HG02981 (cell line): ENCODE results near the gene EIF2AK3.
"Not testable (repeated sequence)": the region's sequence is repeated elsewhere in the genome, so short reads cannot be mapped to it uniquely, and the experiment has no call there.

Experiments used
- ATAC-seq: cut with Tn5 transposase; IDR thresholded peaks from one replicate; pipeline ENCODE4 v1.9.1; 2021; ENCODE audit warnings: mild to moderate bottlenecking, moderate library complexity; ENCODE audit not compliant: unreplicated experiment

Gene EIF2AK3

DNA sequence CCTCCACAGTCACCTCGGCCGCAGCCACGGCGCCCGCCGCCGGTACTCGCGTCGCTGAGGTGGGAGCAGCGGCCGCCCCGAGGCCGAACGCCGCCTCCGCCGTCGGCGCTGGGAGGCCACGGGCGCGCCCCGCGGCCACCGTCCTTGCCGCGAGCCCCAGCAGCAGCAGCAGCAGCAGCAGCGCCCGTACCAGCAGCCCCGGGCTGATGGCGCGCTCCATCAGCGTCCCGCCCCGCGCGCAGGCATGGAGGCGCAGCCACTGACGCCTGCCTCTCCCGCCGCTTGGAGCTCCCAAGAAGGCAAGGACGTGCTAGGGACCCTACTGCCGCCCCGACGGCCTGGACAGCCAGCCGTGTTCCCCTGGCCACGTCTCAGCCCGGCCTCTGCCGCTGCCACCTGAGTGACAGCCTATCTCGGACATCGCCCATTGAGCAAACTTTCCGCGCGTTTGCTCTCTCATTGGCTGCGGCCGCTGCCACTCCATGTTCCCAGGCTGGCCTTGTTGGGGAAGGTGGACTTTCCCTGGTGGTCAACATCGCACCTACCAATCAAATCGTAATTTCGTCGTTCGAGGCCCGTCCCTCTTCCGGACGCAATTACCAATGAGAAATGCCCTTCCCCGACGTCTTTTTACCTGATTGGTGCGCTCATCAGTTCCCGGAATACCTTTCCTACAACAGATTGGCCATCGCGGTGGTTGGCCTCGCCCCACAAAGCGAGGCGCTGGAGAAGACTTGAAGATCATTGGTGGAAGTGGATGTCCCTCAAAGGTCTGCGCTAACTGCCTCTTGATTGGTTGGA lies at the start of gene EIF2AK3:
Gene EIF2AK3, minus strand, starts transcription at position 410 of the 801 bp plus-strand sequence. Its CDS starts 190 bp downstream, at position 220.
- peak; percentile 84 for ATAC-seq

DNA sequence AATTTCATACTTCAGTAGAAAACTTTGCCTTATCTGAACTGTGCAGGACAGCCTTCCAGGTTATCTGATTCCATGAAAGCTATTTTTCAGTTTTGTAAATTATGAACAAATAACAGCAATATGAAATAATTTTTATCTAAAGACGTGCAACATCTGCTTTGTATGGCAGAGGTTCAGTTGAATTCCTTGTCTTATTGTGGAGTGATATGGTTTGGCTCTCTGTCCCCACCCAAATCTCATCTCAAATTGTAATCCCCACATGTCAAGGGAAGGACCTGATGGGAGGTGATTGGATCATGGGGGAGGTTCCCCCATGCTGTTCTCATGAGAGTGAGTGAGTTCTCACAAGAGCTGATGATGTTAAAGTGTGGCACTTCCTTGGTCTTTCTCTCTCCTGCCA lies 46.1 kb upstream of the EIF2AK3 start:
- ATAC-seq: no peak

DNA sequence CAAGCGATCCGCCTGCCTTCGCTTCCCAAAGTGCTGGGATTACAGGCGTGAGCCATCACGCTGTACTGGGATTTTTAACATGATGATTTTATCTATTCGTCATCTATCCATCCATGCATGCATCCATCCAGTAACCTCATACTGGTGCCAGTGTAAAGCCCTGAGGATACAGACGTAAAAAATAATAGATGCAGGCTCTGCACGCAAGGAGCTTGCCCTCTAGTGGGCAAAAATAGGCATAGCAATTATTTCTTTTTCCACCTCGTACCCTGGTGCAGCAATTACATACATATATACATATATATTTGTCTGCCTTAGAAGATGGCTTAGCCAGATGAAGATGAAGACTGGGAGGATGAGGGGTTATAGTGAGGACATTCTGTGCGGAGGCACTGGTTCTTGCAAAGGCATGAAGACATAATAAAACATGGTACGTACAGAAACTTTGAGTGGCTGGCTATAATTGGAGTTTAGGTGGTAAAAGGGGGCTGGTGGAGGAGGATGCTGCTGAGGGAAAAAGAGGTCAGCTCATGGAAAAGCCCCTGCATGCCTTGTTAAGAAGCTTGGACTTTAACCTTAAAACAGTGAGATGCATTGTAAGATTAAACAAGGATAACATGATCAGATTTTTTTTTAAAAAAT lies 44.6 kb upstream of the EIF2AK3 start:
- ATAC-seq: no peak

DNA sequence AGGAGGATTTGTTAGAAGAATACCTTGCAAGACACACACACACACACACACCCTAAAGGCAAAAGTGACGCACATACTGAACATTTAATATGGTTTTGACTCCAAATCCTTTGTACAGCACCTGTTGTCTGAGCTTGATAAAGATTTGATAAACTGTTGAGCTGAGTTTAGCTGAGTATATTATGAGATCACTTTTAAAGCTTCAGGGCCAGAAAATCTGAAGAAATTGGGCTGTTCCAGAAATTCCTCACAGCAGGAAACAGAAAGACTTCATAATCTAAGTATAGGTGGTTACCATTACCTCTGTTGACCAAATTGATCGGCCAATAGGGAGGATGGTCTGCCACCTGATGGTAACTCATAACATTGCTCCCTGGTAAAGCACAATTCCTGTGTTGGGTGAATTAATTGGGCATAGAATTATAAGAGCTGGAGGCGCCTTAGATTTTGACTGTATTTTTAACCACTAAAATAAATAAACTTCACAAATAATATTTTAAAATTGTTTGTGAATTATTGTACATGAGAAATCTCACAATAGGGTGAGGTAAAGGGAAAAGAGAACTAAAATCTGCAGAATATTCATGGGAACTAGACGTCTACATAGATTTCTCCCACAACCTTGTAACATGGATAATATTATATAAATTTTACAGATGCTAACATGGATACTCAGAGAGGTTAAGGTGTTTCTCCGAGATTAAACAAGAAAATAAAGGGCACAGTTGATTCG lies 42.4 kb upstream of the EIF2AK3 start:
- ATAC-seq: peak; percentile 83

DNA sequence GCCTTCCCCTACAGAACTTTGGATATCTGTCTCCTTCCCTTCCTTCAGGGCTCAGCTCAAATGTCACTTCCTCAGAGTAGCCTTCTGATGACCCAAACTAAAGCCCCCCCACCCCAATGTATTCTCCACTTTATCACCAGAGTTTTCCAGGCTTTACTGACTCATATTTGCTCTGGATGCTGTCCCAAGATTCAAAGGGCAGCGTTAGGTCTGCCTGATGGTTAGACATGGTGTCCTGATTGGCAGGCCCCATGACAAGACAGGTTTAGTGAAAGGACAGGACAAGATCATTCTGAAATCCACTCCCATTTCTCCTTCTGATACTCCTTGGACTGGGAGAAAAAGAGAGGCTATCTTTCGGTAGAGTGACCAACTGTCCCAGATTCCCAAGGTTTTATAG lies 41.6 kb upstream of the EIF2AK3 start:
- ATAC-seq: no peak

DNA sequence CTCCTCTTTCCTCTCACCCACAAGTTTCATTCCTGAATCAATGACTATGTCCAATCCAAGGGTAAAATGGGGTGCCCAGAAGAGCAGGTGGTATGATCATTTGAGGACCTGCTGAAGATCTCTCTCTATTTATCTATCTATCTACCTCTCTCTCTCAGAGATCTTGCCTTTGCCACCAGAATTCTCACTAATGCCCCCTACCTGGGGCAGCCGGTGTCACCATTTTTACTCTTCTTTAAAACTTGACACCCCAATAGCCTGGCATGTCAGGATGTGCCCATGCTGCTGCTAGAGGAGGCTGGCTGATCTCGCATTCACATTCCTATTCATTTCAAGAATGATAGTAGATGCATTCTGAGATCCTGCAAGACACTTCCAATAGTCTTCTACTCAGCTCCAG lies 40.0 kb upstream of the EIF2AK3 start:
- ATAC-seq: no peak

DNA sequence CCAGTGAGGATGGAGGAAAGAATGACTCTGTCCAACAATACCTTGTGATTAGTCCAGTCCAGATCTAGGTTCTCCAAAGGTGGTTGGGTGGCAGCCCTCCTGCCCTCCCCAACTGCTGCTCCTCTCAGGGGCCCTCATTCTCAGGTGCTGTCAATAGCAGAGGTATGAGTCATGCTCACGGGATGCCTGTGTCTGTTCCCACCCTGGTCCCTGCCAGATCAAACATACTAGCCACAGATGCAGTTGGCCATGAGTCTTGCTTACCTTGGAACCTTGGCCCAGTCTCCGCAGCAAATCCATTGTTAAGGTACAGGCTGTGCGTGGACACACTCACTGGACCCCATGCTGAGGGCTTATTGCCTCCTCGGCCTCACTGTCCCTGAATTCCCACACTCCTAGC lies 39.3 kb upstream of the EIF2AK3 start:
- ATAC-seq: no peak

DNA sequence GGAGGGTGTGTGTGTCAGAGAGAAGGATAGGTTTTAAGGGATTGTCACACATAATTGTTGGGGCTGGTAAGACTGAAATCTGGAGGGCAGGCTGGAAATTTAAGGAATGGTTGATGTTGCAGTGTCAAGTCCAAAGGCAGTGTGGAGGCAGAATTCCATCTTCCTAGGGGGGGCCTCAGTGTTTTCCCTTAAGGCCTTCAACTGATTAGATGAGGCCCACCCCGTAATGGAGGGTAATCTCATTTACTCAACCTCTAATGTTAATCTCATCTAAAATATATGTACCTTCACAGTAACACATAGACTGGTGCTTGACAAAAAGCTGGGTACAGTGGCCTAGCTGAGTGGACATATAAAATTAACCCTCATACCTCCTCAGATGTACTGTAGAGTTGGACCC lies 33.4 kb upstream of the EIF2AK3 start:
- no peak for ATAC-seq

DNA sequence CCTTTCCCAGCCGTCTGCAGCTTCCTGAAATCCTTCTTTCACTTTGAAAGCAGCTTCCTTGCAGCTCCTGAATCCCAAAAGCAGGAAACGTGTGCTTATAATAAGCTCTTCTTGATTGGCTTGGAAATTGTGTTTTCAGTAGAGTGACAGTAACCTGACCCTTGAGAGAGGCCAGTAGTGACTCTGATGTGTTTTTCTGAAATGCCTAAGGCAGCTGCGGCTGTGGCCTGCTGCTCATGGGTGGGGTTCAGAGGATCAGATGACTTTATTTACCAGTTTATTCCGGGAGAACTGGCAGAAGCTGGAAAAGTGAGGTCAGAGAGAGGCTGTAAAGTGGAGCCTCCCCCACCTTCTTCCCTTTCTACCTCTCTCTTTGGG lies 32.3 kb upstream of the EIF2AK3 start:
- ATAC-seq: no peak

DNA sequence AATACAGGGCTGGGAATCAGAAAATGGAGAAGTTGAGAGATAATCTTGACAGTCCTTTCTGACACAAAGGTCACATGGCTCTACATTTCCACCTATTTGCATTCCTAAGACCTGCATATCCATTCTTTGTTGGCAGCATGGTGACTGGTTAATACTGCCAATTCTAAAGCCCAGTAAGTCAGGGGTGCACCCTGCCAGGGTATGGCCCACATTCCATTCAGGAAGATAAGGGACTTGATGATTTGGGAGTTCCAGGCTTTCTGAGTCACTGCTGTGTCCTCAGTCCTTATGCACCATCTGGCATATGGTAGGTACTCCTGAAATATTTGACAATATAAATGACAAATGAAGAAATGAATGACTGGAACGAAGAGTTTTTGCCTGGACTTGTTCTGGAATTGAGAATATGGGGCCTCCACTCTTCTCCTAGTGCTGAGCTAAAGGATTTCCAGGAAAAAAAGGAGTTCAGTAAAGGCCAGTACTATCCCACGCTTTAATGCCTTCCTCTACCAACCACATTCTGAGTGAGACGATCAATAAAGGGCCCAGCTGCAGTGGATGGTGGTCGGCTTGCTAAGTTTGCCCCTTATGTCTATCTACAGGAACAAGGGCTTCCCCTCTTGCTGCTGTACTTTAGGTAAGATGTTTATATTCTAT lies 31.7 kb upstream of the EIF2AK3 start:
- ATAC-seq: no peak

DNA sequence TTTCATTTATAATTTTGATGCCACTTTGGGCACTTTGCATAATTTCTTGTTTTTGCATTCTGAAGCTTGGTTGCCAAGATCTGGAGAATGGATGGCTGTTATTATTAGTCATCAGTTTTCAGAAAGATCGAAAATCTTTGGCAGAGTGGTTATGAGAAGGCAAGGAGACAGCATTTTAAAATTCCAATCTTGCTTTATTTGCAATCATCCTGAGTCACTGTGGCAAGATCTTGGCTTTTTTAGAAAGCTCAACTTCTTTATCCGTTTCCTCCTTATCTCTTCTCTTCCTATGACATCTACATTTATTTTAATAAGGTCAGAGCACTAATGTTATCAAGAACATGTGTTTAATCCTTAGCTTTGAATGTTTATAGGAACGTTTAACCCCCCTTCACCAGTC lies 31.1 kb upstream of the EIF2AK3 start:
- ATAC-seq: no peak

DNA sequence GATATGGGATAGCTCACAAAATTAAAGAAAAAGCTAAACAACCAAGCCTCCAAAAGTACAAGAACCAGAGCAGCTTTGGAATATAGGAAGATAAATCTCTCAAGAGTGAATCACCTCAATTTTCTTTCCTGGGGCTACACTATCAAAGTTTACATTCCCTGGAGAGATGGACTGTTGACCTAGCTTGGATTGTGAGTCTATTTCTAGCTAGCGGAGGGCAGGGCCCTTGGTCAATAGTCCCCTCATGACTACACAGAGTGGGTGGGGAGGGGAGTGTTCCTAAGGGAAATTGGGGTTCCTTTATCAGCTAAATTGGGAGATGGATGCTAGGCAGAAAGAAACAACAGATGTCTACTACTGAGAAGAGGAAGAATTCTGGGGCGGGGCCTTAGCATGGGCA lies 29.9 kb upstream of the EIF2AK3 start:
- ATAC-seq: no peak

DNA sequence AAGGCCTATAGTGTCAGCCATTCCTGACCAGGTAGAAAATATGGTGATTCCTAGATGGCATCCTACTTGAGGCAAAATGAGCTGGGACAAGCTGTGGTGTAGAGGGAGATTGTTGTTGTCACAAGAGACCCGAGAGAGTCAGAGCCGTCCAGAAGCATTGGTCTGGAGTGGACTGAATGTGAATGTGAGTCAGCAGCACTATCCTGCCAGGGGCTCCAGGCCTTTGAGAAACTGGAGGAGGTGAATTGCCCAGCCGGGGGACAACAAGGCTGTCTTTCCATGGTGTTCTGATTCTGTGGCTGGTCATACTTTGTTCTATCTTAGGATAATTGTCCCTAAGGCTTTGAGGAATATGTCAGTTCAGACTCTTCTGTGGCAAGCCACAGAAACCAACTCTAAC lies 29.4 kb upstream of the EIF2AK3 start:
- ATAC-seq: no peak

DNA sequence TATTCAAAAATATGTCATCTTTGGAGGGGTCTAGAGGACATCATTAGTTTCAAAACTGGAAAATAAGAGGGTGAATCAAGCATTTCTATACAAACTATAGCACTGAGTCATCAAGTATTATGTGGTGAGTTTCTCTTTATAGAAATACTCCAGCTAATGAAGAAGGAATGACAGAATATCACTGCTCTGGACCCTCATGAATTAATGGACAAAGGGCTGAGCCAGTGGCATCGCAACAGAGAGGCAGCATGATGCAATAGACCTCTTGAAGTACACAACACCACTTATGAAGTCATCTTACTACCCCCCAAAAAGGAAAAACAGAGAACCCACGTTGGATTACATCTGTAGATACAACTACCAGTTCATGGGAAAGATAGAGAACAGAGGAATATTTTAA lies 27.4 kb upstream of the EIF2AK3 start:
- ATAC-seq: no peak

DNA sequence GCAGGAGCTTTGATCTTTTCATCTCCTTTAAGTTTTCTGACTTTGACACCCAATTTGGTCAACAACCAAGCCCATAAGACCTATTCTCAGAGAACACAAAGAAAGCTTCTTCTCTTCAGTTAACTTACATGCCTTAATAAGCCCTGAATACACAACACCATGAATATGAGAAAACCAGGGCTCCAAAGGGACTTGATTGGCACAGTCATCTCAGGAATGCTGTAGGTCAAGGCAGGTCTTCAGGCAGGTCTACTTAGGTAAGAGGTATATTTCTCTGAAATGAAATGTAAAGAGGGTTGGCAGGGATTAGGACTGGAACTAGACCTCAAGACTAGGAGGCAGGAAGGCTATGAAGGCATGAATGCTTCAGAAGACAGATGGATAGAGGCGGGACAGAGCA lies 24.4 kb upstream of the EIF2AK3 start:
- no peak for ATAC-seq

DNA sequence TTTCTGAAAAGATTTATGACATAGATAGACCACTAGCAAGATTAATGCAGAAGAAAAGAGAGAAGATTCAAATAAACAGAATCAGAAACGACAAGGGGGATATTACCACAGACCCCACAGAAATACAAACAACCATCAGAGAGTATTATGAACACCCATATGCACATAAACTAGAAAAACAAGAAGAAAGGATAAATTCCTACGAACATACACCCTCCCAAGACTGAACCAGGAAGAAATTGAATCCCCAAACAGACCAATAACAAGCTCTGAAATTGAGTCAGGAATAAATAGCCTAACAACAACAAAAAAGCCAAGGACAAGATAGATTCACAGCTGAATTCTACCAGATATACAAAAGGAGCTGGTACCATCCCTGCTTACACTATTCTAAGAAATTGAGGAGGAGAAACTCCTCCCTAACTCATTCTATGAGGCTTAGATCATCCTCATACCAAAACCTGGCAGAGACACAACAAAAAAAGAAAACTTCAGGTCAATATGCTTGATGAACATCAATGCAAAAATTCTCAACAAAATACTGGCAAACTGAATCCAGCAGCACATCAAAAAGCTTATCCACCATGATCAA lies 18.1 kb upstream of the EIF2AK3 start:
- ATAC-seq: not testable (repeated sequence)

DNA sequence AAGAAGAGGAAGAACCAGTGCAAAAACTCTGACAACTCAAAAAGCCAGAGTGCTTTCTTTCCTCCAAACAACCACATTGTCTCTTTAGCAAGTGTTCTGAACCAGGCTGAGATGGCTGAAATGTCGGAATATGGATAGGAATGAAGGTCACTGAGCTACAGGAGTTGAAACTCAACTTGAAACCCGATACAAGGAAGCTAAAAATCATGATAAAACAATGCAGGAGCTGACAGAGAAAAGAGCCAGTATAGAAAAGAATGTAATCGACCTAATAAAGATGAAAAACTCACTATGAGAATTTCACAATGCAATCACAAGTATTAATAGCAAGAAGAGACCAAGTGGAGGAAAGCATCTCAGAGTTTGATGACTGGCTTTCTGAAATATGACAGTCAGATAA lies 15.0 kb upstream of the EIF2AK3 start:
- ATAC-seq: no peak

DNA sequence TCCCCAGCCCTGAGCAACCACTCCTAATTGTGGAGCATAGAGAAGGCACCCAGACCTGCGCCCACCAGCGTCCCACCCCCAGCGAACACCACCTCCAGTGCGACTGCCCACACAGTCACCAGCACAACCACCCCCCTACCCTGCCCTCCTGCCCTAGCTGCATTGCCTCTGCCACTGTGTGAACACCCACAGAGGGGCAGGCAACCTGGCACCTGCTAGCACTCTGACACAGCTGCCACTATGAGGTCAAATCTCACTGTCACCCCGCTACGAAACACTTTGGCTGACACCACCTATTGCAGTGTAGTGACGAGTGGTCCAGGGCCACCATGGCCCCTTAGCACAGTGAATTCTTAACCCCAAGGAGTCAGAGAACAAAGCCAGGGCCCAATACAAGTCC lies 14.1 kb upstream of the EIF2AK3 start:
- ATAC-seq: no peak

DNA sequence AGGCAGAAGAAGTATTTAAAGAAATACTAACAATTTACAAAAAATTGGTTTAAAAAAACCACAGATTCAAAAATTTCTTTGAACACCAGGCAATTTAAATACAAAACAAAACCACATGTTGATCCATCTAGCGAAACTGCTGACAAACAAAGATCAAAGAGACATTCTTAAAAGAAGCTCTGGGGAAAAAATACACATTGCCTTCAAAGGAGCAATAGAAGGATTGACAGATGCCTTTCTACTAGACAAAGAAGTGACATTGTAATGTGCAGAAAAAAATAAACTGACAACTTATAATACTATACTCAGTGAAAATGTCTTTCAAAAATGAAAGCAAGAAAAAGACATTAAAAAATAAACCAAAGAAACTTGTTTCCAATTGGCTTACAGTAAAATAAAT lies 12.6 kb upstream of the EIF2AK3 start:
- no peak for ATAC-seq

DNA sequence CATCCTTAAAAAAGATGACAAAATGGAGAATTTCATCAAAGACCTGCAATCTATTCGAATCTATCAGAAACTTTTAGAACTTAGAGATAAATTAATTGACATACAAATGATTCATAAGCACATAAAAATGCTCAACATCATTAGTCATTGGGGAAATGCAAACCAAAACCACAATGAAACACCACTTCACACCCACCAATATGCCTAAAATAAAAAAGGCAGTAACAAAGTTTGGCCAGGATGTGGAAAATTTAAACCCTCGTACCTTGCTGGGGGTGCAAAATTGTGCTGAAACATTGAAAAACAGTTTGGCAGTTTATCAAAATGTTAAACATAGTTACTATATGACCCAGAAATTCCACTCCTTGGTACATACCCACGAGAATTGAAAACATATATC lies 11.5 kb upstream of the EIF2AK3 start:
- no peak for ATAC-seq

DNA sequence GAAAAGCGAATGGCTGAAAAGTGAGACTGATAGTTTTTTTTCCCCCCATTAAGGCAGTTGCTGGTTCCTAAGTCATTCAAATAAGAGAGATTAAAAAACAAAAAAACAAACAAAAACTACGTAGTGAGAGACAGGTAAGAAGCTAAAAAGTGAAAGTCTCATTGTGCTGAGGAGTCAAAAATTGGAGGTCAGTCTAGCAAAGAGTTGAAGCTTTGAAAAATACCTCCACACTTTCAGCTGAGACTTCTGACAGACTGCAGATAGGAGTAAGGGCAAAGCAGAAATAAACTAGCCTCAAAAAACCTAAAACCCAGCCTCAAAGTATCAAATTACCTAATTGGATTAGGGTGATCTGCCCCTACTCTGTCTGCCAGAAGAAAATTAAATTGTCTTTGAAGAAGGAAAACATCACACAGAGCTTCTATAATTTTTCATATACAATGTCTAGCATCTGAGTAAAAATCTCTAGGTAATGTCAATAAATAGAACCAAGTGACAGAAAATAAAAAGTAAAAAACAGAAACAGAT lies 10.9 kb upstream of the EIF2AK3 start:
- no peak for ATAC-seq
